Astrocyte of the cerebellum (primary cell): ENCODE measurements around the gene SLC23A1.
A peak's percentile ranks its signal among the peaks of the same experiment; 100 is the strongest.
"Not testable (repeated sequence)": the region's sequence is repeated elsewhere in the genome, so short reads cannot be mapped to it uniquely, and the experiment has no call there.

Experiments
- DNase-seq: peaks from one replicate; pipeline ENCODE4 v3.0.0-alpha.2; 2011; ENCODE audit warnings: low read depth
- H3K4me3 ChIP-seq: 2 replicates; pipeline ENCODE4 v1.5.1; 2011; ENCODE audit warnings: mild to moderate bottlenecking, low read depth, low read length, moderate library complexity
- CTCF ChIP-seq: IDR thresholded peaks from 2 replicates; pipeline ENCODE4 v1.5.1; 2012; ENCODE audit warnings: low read length, low read depth, moderate library complexity, mild to moderate bottlenecking; ENCODE audit errors: missing control alignments
- in situ Hi-C: cut with HindIII; loops from 2 replicates; pipeline ENCODE4 v1.10.0; 2017; ENCODE audit warnings: low sequenced_read_pairs

SLC23A1 gene

GRCh38 chr5:139360384-139360783, 22.7 kb downstream of the SLC23A1 start:
- DNase-seq: no peak
- TF ChIP-seq CTCF: no peak
- H3K4me3 ChIP-seq: no peak overlapping the region
- in situ Hi-C loops: no loop called here

- TF ChIP-seq CTCF: no peak
- in situ Hi-C loops: no loop called here
- no peak for DNase-seq
- no peak overlapping the region for H3K4me3 ChIP-seq
These were observed 25.0 kb downstream of the SLC23A1 start for GRCh38 chr5:139358064-139358463.

- H3K4me3 ChIP-seq, DNase-seq, in situ Hi-C loops: not testable (repeated sequence)
These were observed 27.2 kb downstream of the SLC23A1 start for GRCh38 chr5:139355900-139356299.

GRCh38 chr5:139354186-139354585, 28.9 kb downstream of the SLC23A1 start:
- no peak for DNase-seq
- no peak overlapping the region for H3K4me3 ChIP-seq
- in situ Hi-C loops: no loop called here
- no peak for TF ChIP-seq CTCF

- DNase-seq, H3K4me3 ChIP-seq, in situ Hi-C loops: not testable (repeated sequence)
These were observed 35.2 kb downstream of the SLC23A1 start for GRCh38 chr5:139347863-139348262.

GRCh38 chr5:139345442-139345841, 37.7 kb downstream of the SLC23A1 start:
- DNase-seq, in situ Hi-C loops, H3K4me3 ChIP-seq: not testable (repeated sequence)

- TF ChIP-seq CTCF: no peak
- no peak for DNase-seq
- in situ Hi-C loops: no loop called here
- no peak overlapping the region for H3K4me3 ChIP-seq
These were observed 38.9 kb downstream of the SLC23A1 start for GRCh38 chr5:139344177-139344576.

- in situ Hi-C loops: no loop called here
- TF ChIP-seq CTCF: no peak
- H3K4me3 ChIP-seq: peak overlapping the region; percentile 100
- no peak for DNase-seq
These were observed 39.6 kb downstream of the SLC23A1 start for GRCh38 chr5:139343476-139343875.
